ENCODE measurements around the gene LRRC37A. TPM values are rescaled to one million over a fixed set of nuclear protein-coding genes. Genes with fewer than 3 reads are reported as not detected.
A peak's percentile ranks its signal among the peaks of the same experiment; 100 is the strongest.
"Not testable (repeated sequence)": the region's sequence is repeated elsewhere in the genome, so short reads cannot be mapped to it uniquely, and the experiment has no call there.

LRRC37A gene
- polyA plus RNA-seq, 1 of the 3 experiments (the other 2 are of a cell fraction), result 1.6 TPM

GRCh38 chr17:46361755-46362154 is 66.8 kb downstream of the LRRC37A start, which contains the start of gene ARL17B:
ARL17B (minus strand) TSS chr17:46361766; CDS start chr17:46358397, 3,369 bp downstream.
- H3K9ac ChIP-seq; H3K9me2 ChIP-seq; H3K36me3 ChIP-seq (replicated peaks in 1 of 2; ENCODE audit: control insufficient read depth in 1 of 2, insufficient read depth in 2 of 2, low read length in 1 of 2); H3K27ac ChIP-seq (ENCODE audit: low read depth in 2 of 2, low read length in 1 of 2); H3K4me2 ChIP-seq; H3K79me2 ChIP-seq (ENCODE audit: insufficient read depth); DNase-seq; H2AFZ ChIP-seq (ENCODE audit: low read depth); H3K9me3 ChIP-seq; CTCF ChIA-PET; H3F3A ChIP-seq (replicated peaks; ENCODE audit: insufficient read depth); H3K27me3 ChIP-seq (ENCODE audit: insufficient read depth); H3K4me1 ChIP-seq (ENCODE audit: control insufficient read depth in 1 of 2, insufficient read depth in 2 of 2, low read depth in 1 of 2, low read length in 1 of 2); POLR2A ChIA-PET; H4K20me1 ChIP-seq (ENCODE audit: insufficient read depth): not testable (repeated sequence)
- peak; percentile 82 for TF ChIP-seq PBX3 (IDR thresholded peaks at IDR 0.05)
- 0% methylated on average over 4 of the region's 22 CpGs for WGBS (ENCODE audit: low lambda C conversion rate)
- H3K4me3 ChIP-seq (ENCODE audit: low read depth in 2 of 2, low read length in 1 of 2), result peak within 1 kb of the TSS in 1 of 2 experiments; percentile 28; a peak in 1 of 4 replicates

- H3K4me3 ChIP-seq (ENCODE audit: low read depth in 2 of 2, low read length in 1 of 2); H4K20me1 ChIP-seq (ENCODE audit: insufficient read depth); H3K27me3 ChIP-seq (ENCODE audit: insufficient read depth); H2AFZ ChIP-seq (ENCODE audit: low read depth); H3K79me2 ChIP-seq (ENCODE audit: insufficient read depth); H3K27ac ChIP-seq (ENCODE audit: low read depth in 2 of 2, low read length in 1 of 2); H3K9ac ChIP-seq; CTCF ChIA-PET; H3K36me3 ChIP-seq (replicated peaks in 1 of 2; ENCODE audit: control insufficient read depth in 1 of 2, insufficient read depth in 2 of 2, low read length in 1 of 2); POLR2A ChIA-PET; H3K4me2 ChIP-seq; H3K9me3 ChIP-seq; H3F3A ChIP-seq (replicated peaks; ENCODE audit: insufficient read depth); H3K4me1 ChIP-seq (ENCODE audit: control insufficient read depth in 1 of 2, insufficient read depth in 2 of 2, low read depth in 1 of 2, low read length in 1 of 2); DNase-seq; H3K9me2 ChIP-seq: not testable (repeated sequence)
- no CpG with 5 or more reads among the region's 3 CpGs for whole genome bisulfite sequencing (ENCODE audit: low lambda C conversion rate)
Measured at GRCh38 chr17:46367520-46367919, 72.6 kb downstream of the LRRC37A start.

GRCh38 chr17:46372236-46373229 is 77.6 kb downstream of the LRRC37A start:
- H3K9me2 ChIP-seq; H3K4me3 ChIP-seq (ENCODE audit: low read depth in 2 of 2, low read length in 1 of 2); H2AFZ ChIP-seq (ENCODE audit: low read depth); H3K27ac ChIP-seq (ENCODE audit: low read depth in 2 of 2, low read length in 1 of 2); H3K79me2 ChIP-seq (ENCODE audit: insufficient read depth); H3K9me3 ChIP-seq; H3K9ac ChIP-seq; H3K36me3 ChIP-seq (replicated peaks in 1 of 2; ENCODE audit: control insufficient read depth in 1 of 2, insufficient read depth in 2 of 2, low read length in 1 of 2); H4K20me1 ChIP-seq (ENCODE audit: insufficient read depth); H3K27me3 ChIP-seq (ENCODE audit: insufficient read depth); H3K4me1 ChIP-seq (ENCODE audit: control insufficient read depth in 1 of 2, insufficient read depth in 2 of 2, low read depth in 1 of 2, low read length in 1 of 2); CTCF ChIA-PET; H3K4me2 ChIP-seq; POLR2A ChIA-PET; H3F3A ChIP-seq (replicated peaks; ENCODE audit: insufficient read depth); DNase-seq: not testable (repeated sequence)
- no CpG with 5 or more reads among the region's 95 CpGs for WGBS (ENCODE audit: low lambda C conversion rate)

GRCh38 chr17:46373418-46373817 is 78.5 kb downstream of the LRRC37A start:
- H3K4me2 ChIP-seq; H3K9me3 ChIP-seq; CTCF ChIA-PET; H3K27me3 ChIP-seq (ENCODE audit: insufficient read depth); DNase-seq; H2AFZ ChIP-seq (ENCODE audit: low read depth); H3K4me1 ChIP-seq (ENCODE audit: control insufficient read depth in 1 of 2, insufficient read depth in 2 of 2, low read depth in 1 of 2, low read length in 1 of 2); H3K9me2 ChIP-seq; H3K36me3 ChIP-seq (replicated peaks in 1 of 2; ENCODE audit: control insufficient read depth in 1 of 2, insufficient read depth in 2 of 2, low read length in 1 of 2); H3K27ac ChIP-seq (ENCODE audit: low read depth in 2 of 2, low read length in 1 of 2); H3F3A ChIP-seq (replicated peaks; ENCODE audit: insufficient read depth); H3K79me2 ChIP-seq (ENCODE audit: insufficient read depth); H3K9ac ChIP-seq; POLR2A ChIA-PET; H4K20me1 ChIP-seq (ENCODE audit: insufficient read depth); H3K4me3 ChIP-seq (ENCODE audit: low read depth in 2 of 2, low read length in 1 of 2): not testable (repeated sequence)
- no CpG with 5 or more reads among the region's 7 CpGs for WGBS (ENCODE audit: low lambda C conversion rate)

- H3K4me3 ChIP-seq (ENCODE audit: low read depth in 2 of 2, low read length in 1 of 2); H3K9me2 ChIP-seq; H3K36me3 ChIP-seq (replicated peaks in 1 of 2; ENCODE audit: control insufficient read depth in 1 of 2, insufficient read depth in 2 of 2, low read length in 1 of 2); CTCF ChIA-PET; H3K9me3 ChIP-seq; POLR2A ChIA-PET; H3K27me3 ChIP-seq (ENCODE audit: insufficient read depth); H3K4me1 ChIP-seq (ENCODE audit: control insufficient read depth in 1 of 2, insufficient read depth in 2 of 2, low read depth in 1 of 2, low read length in 1 of 2); DNase-seq; H3K79me2 ChIP-seq (ENCODE audit: insufficient read depth); H3K4me2 ChIP-seq; H3K9ac ChIP-seq; H4K20me1 ChIP-seq (ENCODE audit: insufficient read depth); H3F3A ChIP-seq (replicated peaks; ENCODE audit: insufficient read depth); H2AFZ ChIP-seq (ENCODE audit: low read depth); H3K27ac ChIP-seq (ENCODE audit: low read depth in 2 of 2, low read length in 1 of 2): not testable (repeated sequence)
- 100% methylated on average over 2 of the region's 4 CpGs for WGBS (ENCODE audit: low lambda C conversion rate)
Measured at GRCh38 chr17:46383118-46383517, 88.2 kb downstream of the LRRC37A start.

GRCh38 chr17:46385491-46385890 is 90.6 kb downstream of the LRRC37A start:
- H2AFZ ChIP-seq (ENCODE audit: low read depth); H3K27ac ChIP-seq (ENCODE audit: low read depth in 2 of 2, low read length in 1 of 2); POLR2A ChIA-PET; DNase-seq; H3K9me3 ChIP-seq; H3K4me1 ChIP-seq (ENCODE audit: control insufficient read depth in 1 of 2, insufficient read depth in 2 of 2, low read depth in 1 of 2, low read length in 1 of 2); H3K36me3 ChIP-seq (replicated peaks in 1 of 2; ENCODE audit: control insufficient read depth in 1 of 2, insufficient read depth in 2 of 2, low read length in 1 of 2); H3K27me3 ChIP-seq (ENCODE audit: insufficient read depth); CTCF ChIA-PET; H4K20me1 ChIP-seq (ENCODE audit: insufficient read depth); H3K4me2 ChIP-seq; H3K79me2 ChIP-seq (ENCODE audit: insufficient read depth); H3K9ac ChIP-seq; H3F3A ChIP-seq (replicated peaks; ENCODE audit: insufficient read depth); H3K4me3 ChIP-seq (ENCODE audit: low read depth in 2 of 2, low read length in 1 of 2); H3K9me2 ChIP-seq: not testable (repeated sequence)

All from SK-N-SH (cell line).